ENCODE measurements around the gene TRAPPC10. TPM values are rescaled to one million over a fixed set of nuclear protein-coding genes. Genes with fewer than 3 reads are reported as not detected.

TRAPPC10 gene
- total and polyA plus RNA-seq, 2 donors (not counting 1 experiment from before 2014, with no cell fraction given): 61.7 to 145 TPM

DNA sequence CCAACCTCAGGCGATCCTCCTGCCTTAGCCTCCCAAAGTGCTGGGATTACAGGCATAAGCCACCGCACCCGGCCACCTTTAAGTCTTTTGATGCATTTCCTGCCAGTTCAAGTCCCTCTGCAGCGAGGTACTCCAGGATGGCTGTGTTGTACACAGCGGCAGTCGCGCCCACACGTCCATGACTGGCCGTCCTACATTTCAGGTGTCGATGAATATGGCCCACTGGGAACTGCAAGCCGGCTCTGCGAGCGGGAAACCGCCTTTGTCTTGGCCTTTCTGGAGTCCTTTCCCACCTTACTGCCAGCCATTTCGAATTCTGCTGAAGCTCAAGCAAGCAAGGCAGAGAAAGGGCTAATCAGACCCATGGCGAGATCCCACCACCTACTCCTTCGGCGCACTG, 34.6 kb downstream of the TRAPPC10 start:
- H3K9ac ChIP-seq (ENCODE audit: low read length): no peak overlapping the region
- H3K27ac ChIP-seq (ENCODE audit: low read length in 2 of 2): no peak overlapping the region
- no peak overlapping the region for H3K27ac Mint-ChIP-seq
- H3K27me3 Mint-ChIP-seq: no peaks in the 10 kb centered on the region
- no peak overlapping the region for H3K4me3 Mint-ChIP-seq
- H4K20me1 ChIP-seq (ENCODE audit: control insufficient read depth, insufficient read depth, low read length, poor library complexity, severe bottlenecking): peaks cover 69% of the 10 kb centered on the region
- peaks cover 5 to 41% of the 10 kb centered on the region in 2 experiments for H3K36me3 ChIP-seq (replicated peaks in 1 of 2; ENCODE audit: control extremely low read depth in 1 of 2, control insufficient read depth in 1 of 2, extremely low read depth in 1 of 2, insufficient read depth in 2 of 2, low read length in 1 of 2)
- DNase-seq (no peak), ATAC-seq (ENCODE audit: low read depth) (no peak)
- peaks cover 93% of the 10 kb centered on the region for H3K79me2 ChIP-seq (ENCODE audit: control insufficient read depth, insufficient read depth, low read length)
- intact Hi-C loops (cut with micrococcal nuclease): no loop called here
- no peaks in the 10 kb centered on the region for H3K27me3 ChIP-seq (replicated peaks in 1 of 4; ENCODE audit: control extremely low read depth in 1 of 4, control insufficient read depth in 3 of 4, insufficient read depth in 4 of 4, low read length in 3 of 4)
- H3K9me3 ChIP-seq (ENCODE audit: control extremely low read depth in 1 of 3, control insufficient read depth in 2 of 3, insufficient read depth in 1 of 3, low read length in 2 of 3): no peaks in the 10 kb centered on the region
- POLR2A ChIA-PET: interaction anchor here (0.7 kb wide), 1 partner anchor 26 kb away, joined by 3 read pairs; no protein-coding TSS in a partner anchor
- CTCF ChIA-PET: no interaction called here
- H3K4me3 ChIP-seq (ENCODE audit: control extremely low read depth in 1 of 5, extremely low read depth in 1 of 5, insufficient read depth in 1 of 5, low read depth in 2 of 5, low read length in 4 of 5): no peak overlapping the region
- no peaks in the 10 kb centered on the region for H3K9me3 Mint-ChIP-seq (ENCODE audit: insufficient read depth)
- WGBS (ENCODE audit: insufficient coverage): 99% methylated on average over 15 of the region's 18 CpGs
- H3K4me1 Mint-ChIP-seq: peaks cover 20% of the 10 kb centered on the region
- H2AFZ ChIP-seq (ENCODE audit: insufficient read depth, low read depth, low read length, poor library complexity, severe bottlenecking): no peak overlapping the region
- TF ChIP-seq EZH2 (IDR thresholded peaks at IDR 0.05; ENCODE audit: borderline replicate concordance, insufficient read depth, low read depth, low read length, poor library complexity, severe bottlenecking): no peak
- TF ChIP-seq, protein P1, sequence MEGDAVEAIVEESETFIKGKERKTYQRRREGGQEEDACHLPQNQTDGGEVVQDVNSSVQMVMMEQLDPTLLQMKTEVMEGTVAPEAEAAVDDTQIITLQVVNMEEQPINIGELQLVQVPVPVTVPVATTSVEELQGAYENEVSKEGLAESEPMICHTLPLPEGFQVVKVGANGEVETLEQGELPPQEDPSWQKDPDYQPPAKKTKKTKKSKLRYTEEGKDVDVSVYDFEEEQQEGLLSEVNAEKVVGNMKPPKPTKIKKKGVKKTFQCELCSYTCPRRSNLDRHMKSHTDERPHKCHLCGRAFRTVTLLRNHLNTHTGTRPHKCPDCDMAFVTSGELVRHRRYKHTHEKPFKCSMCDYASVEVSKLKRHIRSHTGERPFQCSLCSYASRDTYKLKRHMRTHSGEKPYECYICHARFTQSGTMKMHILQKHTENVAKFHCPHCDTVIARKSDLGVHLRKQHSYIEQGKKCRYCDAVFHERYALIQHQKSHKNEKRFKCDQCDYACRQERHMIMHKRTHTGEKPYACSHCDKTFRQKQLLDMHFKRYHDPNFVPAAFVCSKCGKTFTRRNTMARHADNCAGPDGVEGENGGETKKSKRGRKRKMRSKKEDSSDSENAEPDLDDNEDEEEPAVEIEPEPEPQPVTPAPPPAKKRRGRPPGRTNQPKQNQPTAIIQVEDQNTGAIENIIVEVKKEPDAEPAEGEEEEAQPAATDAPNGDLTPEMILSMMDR (IDR thresholded peaks at IDR 0.05): no peak
- H3K4me2 ChIP-seq (replicated peaks; ENCODE audit: low read depth, low read length, poor library complexity, severe bottlenecking): no peak overlapping the region
- H3K4me1 ChIP-seq (ENCODE audit: control insufficient read depth in 2 of 2, insufficient read depth in 2 of 2, low read length in 2 of 2): peaks cover 0 to 5% of the 10 kb centered on the region in 2 donors

DNA sequence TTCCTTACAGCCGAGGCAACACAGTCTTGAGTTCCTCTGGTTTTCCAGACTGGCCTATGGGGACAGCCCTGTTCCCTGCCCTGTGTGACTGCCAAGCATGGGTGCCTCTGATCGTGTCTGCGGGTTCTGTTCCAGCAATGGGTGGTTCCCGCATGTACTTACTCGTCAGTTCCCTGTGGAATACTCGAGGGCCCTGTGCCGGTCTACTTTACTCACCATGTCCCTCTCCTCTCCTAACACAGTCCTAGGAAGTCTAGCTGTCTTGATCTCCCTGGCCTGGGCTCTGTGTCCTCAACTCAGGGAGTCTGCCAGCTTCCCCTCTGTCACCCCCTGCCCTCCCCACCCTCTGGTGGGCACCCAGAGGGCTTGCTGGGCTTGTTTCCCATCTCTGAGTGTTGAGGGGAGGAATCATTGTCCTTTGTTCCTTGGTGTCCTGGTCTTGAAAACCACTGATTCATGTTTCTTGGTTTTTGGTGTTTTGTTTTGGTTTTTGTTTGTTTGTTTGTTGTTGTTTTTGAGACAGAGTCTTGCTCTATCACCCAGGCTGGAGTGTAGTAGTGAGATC, 36.0 kb downstream of the TRAPPC10 start:
- H3K27ac ChIP-seq (ENCODE audit: low read length in 2 of 2): no peak overlapping the region
- no peaks in the 10 kb centered on the region for H3K27me3 ChIP-seq (replicated peaks in 1 of 4; ENCODE audit: control extremely low read depth in 1 of 4, control insufficient read depth in 3 of 4, insufficient read depth in 4 of 4, low read length in 3 of 4)
- peaks cover 94% of the 10 kb centered on the region for H3K79me2 ChIP-seq (ENCODE audit: control insufficient read depth, insufficient read depth, low read length)
- H3K36me3 ChIP-seq (replicated peaks in 1 of 2; ENCODE audit: control extremely low read depth in 1 of 2, control insufficient read depth in 1 of 2, extremely low read depth in 1 of 2, insufficient read depth in 2 of 2, low read length in 1 of 2): peaks cover 5 to 50% of the 10 kb centered on the region in 2 experiments
- H3K4me2 ChIP-seq (replicated peaks; ENCODE audit: low read depth, low read length, poor library complexity, severe bottlenecking): no peak overlapping the region
- no peak overlapping the region for H3K4me3 ChIP-seq (ENCODE audit: control extremely low read depth in 1 of 5, extremely low read depth in 1 of 5, insufficient read depth in 1 of 5, low read depth in 2 of 5, low read length in 4 of 5)
- Mint-ChIP-seq H3K27me3 (no peaks in the 10 kb centered on the region), H3K4me3 (no peak overlapping the region), H3K27ac (no peak overlapping the region), H3K9me3 (ENCODE audit: insufficient read depth) (no peaks in the 10 kb centered on the region), H3K4me1 (peaks cover 18% of the 10 kb centered on the region)
- ATAC-seq (ENCODE audit: low read depth) (no peak), DNase-seq (no peak)
- H4K20me1 ChIP-seq (ENCODE audit: control insufficient read depth, insufficient read depth, low read length, poor library complexity, severe bottlenecking): peaks cover 83% of the 10 kb centered on the region
- H3K4me1 ChIP-seq (ENCODE audit: control insufficient read depth in 2 of 2, insufficient read depth in 2 of 2, low read length in 2 of 2): peaks cover 0 to 5% of the 10 kb centered on the region in 2 donors
- ChIA-PET CTCF (no interaction called here), POLR2A (no interaction called here)
- no peaks in the 10 kb centered on the region for H3K9me3 ChIP-seq (ENCODE audit: control extremely low read depth in 1 of 3, control insufficient read depth in 2 of 3, insufficient read depth in 1 of 3, low read length in 2 of 3)
- no peak overlapping the region for H2AFZ ChIP-seq (ENCODE audit: insufficient read depth, low read depth, low read length, poor library complexity, severe bottlenecking)
- intact Hi-C loops (cut with micrococcal nuclease): no loop called here
- TF ChIP-seq EZH2 (IDR thresholded peaks at IDR 0.05; ENCODE audit: borderline replicate concordance, insufficient read depth, low read depth, low read length, poor library complexity, severe bottlenecking): no peak
- TF ChIP-seq, protein P1 (IDR thresholded peaks at IDR 0.05): no peak
- 96% methylated on average over 5 of the region's 7 CpGs for WGBS (ENCODE audit: insufficient coverage)
- H3K9ac ChIP-seq (ENCODE audit: low read length): no peak overlapping the region
